ENCODE results near the gene TFEC.
"Not testable (repeated sequence)": the region's sequence is repeated elsewhere in the genome, so short reads cannot be mapped to it uniquely, and the experiment has no call there.

The TFEC gene

GRCh38 chr7:115941703-115942268 is 88.8 kb downstream of the TFEC start:
- no peaks in the 10 kb centered on the region for H3K27me3 ChIP-seq (ENCODE audit: control insufficient read depth, insufficient read depth, low read length)
- H3K27ac ChIP-seq (ENCODE audit: low read depth, low read length), result no peak overlapping the region
- no peaks in the 10 kb centered on the region for H3K36me3 ChIP-seq (ENCODE audit: control insufficient read depth, insufficient read depth, low read length)
- H3K4me3 ChIP-seq (ENCODE audit: low read length), result no peak overlapping the region
- no peak overlapping the region for H3K9ac ChIP-seq (ENCODE audit: low read length)
- H3K4me1 ChIP-seq (ENCODE audit: control insufficient read depth, insufficient read depth, low read length), result no peaks in the 10 kb centered on the region

GRCh38 chr7:115940460-115941060 is 90.0 kb downstream of the TFEC start:
- Histone ChIP-seq H3K4me1 (ENCODE audit: control insufficient read depth, insufficient read depth, low read length) (no peaks in the 10 kb centered on the region), H3K27ac (ENCODE audit: low read depth, low read length) (no peak overlapping the region), H3K36me3 (ENCODE audit: control insufficient read depth, insufficient read depth, low read length) (no peaks in the 10 kb centered on the region), H3K4me3 (ENCODE audit: low read length) (no peak overlapping the region), H3K9ac (ENCODE audit: low read length) (no peak overlapping the region), H3K27me3 (ENCODE audit: control insufficient read depth, insufficient read depth, low read length) (no peaks in the 10 kb centered on the region)

- Histone ChIP-seq H3K4me3 (ENCODE audit: low read length) (no peak overlapping the region), H3K36me3 (ENCODE audit: control insufficient read depth, insufficient read depth, low read length) (no peaks in the 10 kb centered on the region), H3K27me3 (ENCODE audit: control insufficient read depth, insufficient read depth, low read length) (no peaks in the 10 kb centered on the region), H3K4me1 (ENCODE audit: control insufficient read depth, insufficient read depth, low read length) (no peaks in the 10 kb centered on the region), H3K9ac (ENCODE audit: low read length) (no peak overlapping the region), H3K27ac (ENCODE audit: low read depth, low read length) (no peak overlapping the region)
These were observed 92.6 kb downstream of the TFEC start for GRCh38 chr7:115937960-115938359.

GRCh38 chr7:115933471-115933870 is 97.1 kb downstream of the TFEC start:
- Histone ChIP-seq H3K4me3 (ENCODE audit: low read length) (no peak overlapping the region), H3K27ac (ENCODE audit: low read depth, low read length) (no peak overlapping the region), H3K27me3 (ENCODE audit: control insufficient read depth, insufficient read depth, low read length) (no peaks in the 10 kb centered on the region), H3K9ac (ENCODE audit: low read length) (no peak overlapping the region), H3K4me1 (ENCODE audit: control insufficient read depth, insufficient read depth, low read length) (no peaks in the 10 kb centered on the region), H3K36me3 (ENCODE audit: control insufficient read depth, insufficient read depth, low read length) (no peaks in the 10 kb centered on the region)

GRCh38 chr7:115932880-115933279 is 97.7 kb downstream of the TFEC start:
- Histone ChIP-seq H3K27me3 (ENCODE audit: control insufficient read depth, insufficient read depth, low read length) (no peaks in the 10 kb centered on the region), H3K4me3 (ENCODE audit: low read length) (no peak overlapping the region), H3K9ac (ENCODE audit: low read length) (no peak overlapping the region), H3K4me1 (ENCODE audit: control insufficient read depth, insufficient read depth, low read length) (no peaks in the 10 kb centered on the region), H3K27ac (ENCODE audit: low read depth, low read length) (no peak overlapping the region), H3K36me3 (ENCODE audit: control insufficient read depth, insufficient read depth, low read length) (no peaks in the 10 kb centered on the region)

GRCh38 chr7:115930184-115930583 is 100.4 kb downstream of the TFEC start:
- H3K36me3 ChIP-seq (ENCODE audit: control insufficient read depth, insufficient read depth, low read length); H3K4me3 ChIP-seq (ENCODE audit: low read length); H3K4me1 ChIP-seq (ENCODE audit: control insufficient read depth, insufficient read depth, low read length): not testable (repeated sequence)

GRCh38 chr7:115929736-115930135 is 100.8 kb downstream of the TFEC start:
- H3K4me1 ChIP-seq (ENCODE audit: control insufficient read depth, insufficient read depth, low read length); H3K4me3 ChIP-seq (ENCODE audit: low read length); H3K27ac ChIP-seq (ENCODE audit: low read depth, low read length): not testable (repeated sequence)

More at GRCh38 chr7:115930184-115930583, 100.4 kb downstream of the TFEC start:
- not testable (repeated sequence) for H3K27me3 ChIP-seq (ENCODE audit: control insufficient read depth, insufficient read depth, low read length); H3K27ac ChIP-seq (ENCODE audit: low read depth, low read length); H3K9ac ChIP-seq (ENCODE audit: low read length)

GRCh38 chr7:115924411-115924810 is 106.2 kb downstream of the TFEC start:
- Histone ChIP-seq H3K36me3 (ENCODE audit: control insufficient read depth, insufficient read depth, low read length) (no peaks in the 10 kb centered on the region), H3K4me1 (ENCODE audit: control insufficient read depth, insufficient read depth, low read length) (no peaks in the 10 kb centered on the region), H3K9ac (ENCODE audit: low read length) (no peak overlapping the region), H3K27me3 (ENCODE audit: control insufficient read depth, insufficient read depth, low read length) (no peaks in the 10 kb centered on the region), H3K4me3 (ENCODE audit: low read length) (no peak overlapping the region), H3K27ac (ENCODE audit: low read depth, low read length) (no peak overlapping the region)

More at GRCh38 chr7:115929736-115930135, 100.8 kb downstream of the TFEC start:
- not testable (repeated sequence) for H3K27me3 ChIP-seq (ENCODE audit: control insufficient read depth, insufficient read depth, low read length); H3K9ac ChIP-seq (ENCODE audit: low read length); H3K36me3 ChIP-seq (ENCODE audit: control insufficient read depth, insufficient read depth, low read length)

GRCh38 chr7:115920367-115920766 is 110.2 kb downstream of the TFEC start:
- Histone ChIP-seq H3K9ac (ENCODE audit: low read length) (no peak overlapping the region), H3K27me3 (ENCODE audit: control insufficient read depth, insufficient read depth, low read length) (no peaks in the 10 kb centered on the region), H3K4me3 (ENCODE audit: low read length) (no peak overlapping the region), H3K27ac (ENCODE audit: low read depth, low read length) (no peak overlapping the region), H3K36me3 (ENCODE audit: control insufficient read depth, insufficient read depth, low read length) (no peaks in the 10 kb centered on the region), H3K4me1 (ENCODE audit: control insufficient read depth, insufficient read depth, low read length) (no peaks in the 10 kb centered on the region)

GRCh38 chr7:115914951-115915350 is 115.6 kb downstream of the TFEC start:
- Histone ChIP-seq H3K27me3 (ENCODE audit: control insufficient read depth, insufficient read depth, low read length) (no peaks in the 10 kb centered on the region), H3K27ac (ENCODE audit: low read depth, low read length) (no peak overlapping the region), H3K9ac (ENCODE audit: low read length) (no peak overlapping the region), H3K36me3 (ENCODE audit: control insufficient read depth, insufficient read depth, low read length) (no peaks in the 10 kb centered on the region), H3K4me3 (ENCODE audit: low read length) (no peak overlapping the region), H3K4me1 (ENCODE audit: control insufficient read depth, insufficient read depth, low read length) (no peaks in the 10 kb centered on the region)

GRCh38 chr7:115911465-115911864 is 119.1 kb downstream of the TFEC start:
- H3K9ac ChIP-seq (ENCODE audit: low read length), result no peak overlapping the region
- no peaks in the 10 kb centered on the region for H3K27me3 ChIP-seq (ENCODE audit: control insufficient read depth, insufficient read depth, low read length)
- H3K27ac ChIP-seq (ENCODE audit: low read depth, low read length), result no peak overlapping the region
- H3K36me3 ChIP-seq (ENCODE audit: control insufficient read depth, insufficient read depth, low read length), result no peaks in the 10 kb centered on the region
- H3K4me3 ChIP-seq (ENCODE audit: low read length), result no peak overlapping the region
- H3K4me1 ChIP-seq (ENCODE audit: control insufficient read depth, insufficient read depth, low read length), result no peaks in the 10 kb centered on the region

- Histone ChIP-seq H3K36me3 (ENCODE audit: control insufficient read depth, insufficient read depth, low read length) (no peaks in the 10 kb centered on the region), H3K27ac (ENCODE audit: low read depth, low read length) (no peak overlapping the region), H3K4me1 (ENCODE audit: control insufficient read depth, insufficient read depth, low read length) (no peaks in the 10 kb centered on the region), H3K4me3 (ENCODE audit: low read length) (no peak overlapping the region), H3K9ac (ENCODE audit: low read length) (no peak overlapping the region), H3K27me3 (ENCODE audit: control insufficient read depth, insufficient read depth, low read length) (no peaks in the 10 kb centered on the region)
These were observed 119.9 kb downstream of the TFEC start for GRCh38 chr7:115910541-115911164.

- Histone ChIP-seq H3K27me3 (ENCODE audit: control insufficient read depth, insufficient read depth, low read length) (no peaks in the 10 kb centered on the region), H3K27ac (ENCODE audit: low read depth, low read length) (no peak overlapping the region), H3K36me3 (ENCODE audit: control insufficient read depth, insufficient read depth, low read length) (no peaks in the 10 kb centered on the region), H3K4me1 (ENCODE audit: control insufficient read depth, insufficient read depth, low read length) (no peaks in the 10 kb centered on the region), H3K9ac (ENCODE audit: low read length) (no peak overlapping the region), H3K4me3 (ENCODE audit: low read length) (no peak overlapping the region)
These were observed 123.8 kb downstream of the TFEC start for GRCh38 chr7:115906731-115907130.
